ENCODE measurements around the gene NPC2.
"Not testable (repeated sequence)": the region's sequence is repeated elsewhere in the genome, so short reads cannot be mapped to it uniquely, and the experiment has no call there.

Gene NPC2

GRCh38 chr14:74492776-74493342 is at the start of gene NPC2:
Gene NPC2, minus strand, starts transcription at chr14:74493305. Its CDS starts 31 bp downstream, at chr14:74493274.
- no peak for DNase-seq

GRCh38 chr14:74542056-74542685 is 49.1 kb upstream of the NPC2 start:
- DNase-seq, result no peak

- no peak for DNase-seq
Measured at GRCh38 chr14:74541225-74541624, 48.1 kb upstream of the NPC2 start.

GRCh38 chr14:74539503-74539902 is 46.4 kb upstream of the NPC2 start:
- DNase-seq, result no peak

GRCh38 chr14:74538411-74539391 is 45.6 kb upstream of the NPC2 start:
- no peak for DNase-seq

GRCh38 chr14:74536336-74536735 is 43.2 kb upstream of the NPC2 start:
- DNase-seq, result not testable (repeated sequence)

GRCh38 chr14:74535756-74536325 is 42.7 kb upstream of the NPC2 start:
- no peak for DNase-seq

GRCh38 chr14:74533576-74533975 is 40.5 kb upstream of the NPC2 start:
- no peak for DNase-seq

- DNase-seq, result no peak
Measured at GRCh38 chr14:74532246-74532645, 39.1 kb upstream of the NPC2 start.

GRCh38 chr14:74531467-74531866 is 38.4 kb upstream of the NPC2 start:
- no peak for DNase-seq

GRCh38 chr14:74531006-74531405 is 37.9 kb upstream of the NPC2 start:
- no peak for DNase-seq

GRCh38 chr14:74528886-74529285 is 35.8 kb upstream of the NPC2 start:
- DNase-seq, result no peak

GRCh38 chr14:74528406-74528805 is 35.3 kb upstream of the NPC2 start:
- DNase-seq, result no peak

GRCh38 chr14:74527736-74528280 is 34.7 kb upstream of the NPC2 start:
- no peak for DNase-seq

- DNase-seq, result no peak
Measured at GRCh38 chr14:74526854-74527585, 33.9 kb upstream of the NPC2 start.

GRCh38 chr14:74525361-74525851 is 32.3 kb upstream of the NPC2 start:
- no peak for DNase-seq

- no peak for DNase-seq
Measured at GRCh38 chr14:74524812-74525135, 31.7 kb upstream of the NPC2 start.

GRCh38 chr14:74524076-74524811 is 31.1 kb upstream of the NPC2 start:
- DNase-seq, result no peak

- no peak for DNase-seq
Measured at GRCh38 chr14:74522740-74523139, 29.6 kb upstream of the NPC2 start.

- DNase-seq, result no peak
Measured at GRCh38 chr14:74521756-74522155, 28.7 kb upstream of the NPC2 start.

- DNase-seq, result no peak
Measured at GRCh38 chr14:74519316-74520074, 26.4 kb upstream of the NPC2 start.

Measured in NCI-H1694 (cell line).